GM19193 (cell line): ENCODE measurements around the gene ZNF19.

Experiments
- POLR2A ChIP-seq: IDR thresholded peaks from 4 replicates; pipeline ENCODE4 v1.6.1; 2011; ENCODE audit not compliant: insufficient read depth, insufficient read length; ENCODE audit errors: extremely low read depth

The ZNF19 gene

GRCh38 chr16:71431991-71432390, 57.1 kb downstream of the ZNF19 start:
- TF ChIP-seq POLR2A, result no peak

DNA sequence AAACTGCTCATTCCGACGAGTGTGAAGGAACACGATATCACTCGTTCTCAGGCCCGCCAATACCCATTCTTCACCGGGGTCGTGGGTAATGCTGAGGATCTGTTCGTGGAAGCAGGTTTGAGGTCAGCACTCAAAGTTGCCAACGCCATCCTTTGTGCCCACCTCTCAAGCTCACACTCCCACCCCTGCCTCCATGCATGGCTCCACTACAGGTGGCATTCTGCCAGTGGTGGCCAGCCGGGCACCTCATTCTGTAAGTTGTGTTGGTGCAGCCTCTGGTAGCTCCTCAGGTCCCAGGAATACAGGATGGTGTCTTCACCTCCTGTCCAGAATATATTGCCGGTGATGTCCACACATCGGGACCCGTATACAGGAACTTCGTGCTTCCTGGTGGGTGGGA, 57.9 kb downstream of the ZNF19 start:
- TF ChIP-seq POLR2A, result no peak

- TF ChIP-seq POLR2A, result no peak
These were observed 58.4 kb downstream of the ZNF19 start for GRCh38 chr16:71430744-71431143.

DNA sequence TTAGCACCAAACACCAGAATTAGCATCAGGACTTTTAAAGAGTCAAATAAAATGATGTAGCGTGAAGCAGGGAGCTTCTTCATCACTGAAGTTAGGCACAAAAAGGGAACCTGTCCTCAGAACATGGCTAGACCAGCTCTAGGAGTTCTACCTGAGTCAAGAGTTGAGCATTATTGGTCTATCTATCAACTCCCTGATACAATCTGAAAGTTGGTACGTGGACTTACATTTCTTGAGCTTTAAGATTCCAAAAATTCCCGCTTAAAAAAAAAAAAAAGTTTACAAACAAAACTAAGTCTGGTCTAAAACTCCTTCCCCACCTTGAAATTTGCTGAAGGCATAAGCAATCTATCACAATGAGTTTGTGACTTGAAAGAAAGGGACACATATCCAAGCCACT, 59.5 kb downstream of the ZNF19 start:
- TF ChIP-seq POLR2A, result no peak

DNA sequence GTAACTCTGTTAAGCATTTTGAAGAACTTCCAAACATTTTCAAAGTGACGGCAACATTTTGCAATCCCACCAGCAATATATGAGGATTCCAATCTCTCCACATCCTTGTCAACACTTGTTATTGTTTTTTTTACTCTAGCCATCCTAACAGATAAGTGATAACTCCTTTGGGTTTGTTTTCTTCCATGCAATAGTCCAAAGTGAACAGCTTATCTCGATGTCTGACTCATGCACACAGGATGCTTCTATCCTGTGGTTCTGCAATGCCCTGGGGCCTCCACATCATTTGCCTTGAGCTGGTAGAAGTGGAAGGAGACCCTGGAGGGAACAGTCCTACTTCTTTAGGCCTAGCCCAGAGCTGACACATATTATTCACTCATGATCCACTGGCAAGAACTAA, 60.2 kb downstream of the ZNF19 start:
- TF ChIP-seq POLR2A, result no peak

DNA sequence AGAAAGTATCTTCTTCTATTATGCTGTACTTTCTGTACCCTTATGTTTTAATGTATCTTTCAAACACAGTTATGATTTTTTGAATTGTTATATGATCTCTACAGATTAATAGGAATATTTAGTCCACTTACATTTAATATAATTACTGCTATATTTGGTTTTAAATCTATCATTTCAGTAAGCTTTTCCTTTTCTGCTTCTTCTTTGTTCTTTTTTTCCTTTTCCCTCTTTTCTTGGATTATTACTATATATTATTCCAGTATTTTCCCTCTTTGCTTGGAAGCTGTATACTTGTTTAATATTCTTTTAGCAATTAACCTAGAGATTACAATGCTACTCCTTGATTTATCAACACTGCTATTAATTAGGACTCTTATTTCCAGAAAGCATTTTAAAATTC, 60.7 kb downstream of the ZNF19 start:
- no peak for TF ChIP-seq POLR2A

DNA sequence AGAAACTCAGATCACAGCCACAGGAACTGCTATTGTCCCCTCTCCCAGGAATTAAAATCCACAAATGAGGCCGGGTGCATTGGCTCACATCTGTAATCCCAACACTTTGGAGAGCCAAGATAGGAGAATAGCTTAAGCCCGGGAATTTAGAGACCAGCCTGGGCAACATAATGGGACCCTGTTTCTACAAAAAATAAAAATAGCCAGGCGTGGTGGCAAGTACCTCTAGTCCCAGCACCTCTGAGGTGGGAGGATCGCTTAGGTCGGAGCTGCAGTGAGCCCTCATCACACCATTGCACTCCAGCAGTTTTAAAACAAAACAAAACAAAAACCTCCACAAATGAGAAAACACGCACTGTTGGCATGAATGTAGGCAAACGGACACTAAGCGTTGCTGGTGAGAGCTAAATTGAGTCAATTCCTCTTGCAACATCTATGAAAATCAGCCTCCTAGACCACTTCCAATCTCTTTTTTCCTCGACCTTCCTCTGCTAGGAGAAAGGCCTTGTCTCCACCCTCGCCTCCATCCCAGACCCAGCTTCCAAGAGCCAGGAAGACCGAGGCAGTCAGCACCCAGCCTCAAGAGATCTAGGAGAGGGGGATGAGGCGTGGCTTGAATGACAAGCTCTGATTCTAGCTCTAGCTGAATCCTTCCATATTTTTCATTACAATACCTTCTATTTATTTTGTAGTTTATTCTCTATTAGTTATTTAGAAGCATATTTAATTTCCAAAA, 62.1 kb downstream of the ZNF19 start:
- no peak for TF ChIP-seq POLR2A

DNA sequence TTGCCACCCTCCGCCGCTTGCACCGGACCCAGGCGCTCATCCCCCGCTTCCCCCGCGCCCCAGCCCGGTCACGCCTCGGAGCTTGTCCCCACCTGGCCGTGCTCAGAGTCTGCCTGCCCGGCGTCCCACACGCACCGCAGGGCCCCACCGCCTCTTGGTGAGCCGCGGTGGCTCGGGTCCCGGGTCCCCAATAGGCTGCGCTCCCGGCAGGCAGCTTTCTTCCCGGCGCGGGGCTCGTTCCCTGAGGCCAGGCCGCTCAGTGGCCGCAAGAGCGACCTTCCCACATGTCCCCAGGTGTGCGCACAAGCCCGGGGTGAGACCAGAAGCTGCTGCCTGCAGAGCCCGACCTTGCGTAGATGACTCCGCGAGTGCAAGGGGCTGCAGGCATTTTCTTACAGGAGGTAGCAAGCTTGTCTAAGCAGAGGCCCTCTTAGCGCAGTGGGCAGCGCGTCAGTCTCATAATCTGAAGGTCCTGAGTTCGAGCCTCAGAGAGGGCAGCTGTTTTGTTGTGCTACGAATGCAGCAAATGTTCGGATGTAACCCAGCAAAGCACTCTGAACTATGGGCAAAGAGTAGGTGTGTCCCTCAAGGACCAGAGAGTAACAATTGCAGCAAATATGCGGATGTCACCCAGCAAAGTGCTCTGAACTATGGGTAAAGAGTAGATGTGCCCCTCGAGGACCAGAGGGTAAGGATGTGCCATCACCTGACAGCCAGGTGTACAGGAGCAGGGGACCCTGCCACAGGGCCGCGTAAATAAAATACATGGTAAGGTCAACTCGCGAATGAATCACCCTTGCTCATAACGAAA, 62.9 kb downstream of the ZNF19 start:
- TF ChIP-seq POLR2A, result no peak

DNA sequence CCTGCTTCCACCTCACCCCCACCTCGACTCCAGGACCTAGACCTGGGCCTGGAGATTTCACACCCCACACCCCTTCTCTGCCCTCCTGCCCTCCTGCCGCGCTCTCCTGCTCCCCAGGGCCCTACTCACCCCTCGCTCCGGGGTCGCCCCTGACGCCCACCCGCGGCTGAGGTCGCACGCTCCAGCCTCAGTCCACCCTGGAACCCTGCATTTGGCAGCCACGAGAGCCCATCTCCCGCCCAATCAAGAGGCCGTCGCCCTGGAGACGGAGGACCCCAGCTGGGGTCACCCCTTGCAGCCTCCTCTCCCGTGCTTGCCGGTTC, 63.4 kb downstream of the ZNF19 start:
- no peak for TF ChIP-seq POLR2A

- TF ChIP-seq POLR2A, result no peak
These were observed 64.5 kb downstream of the ZNF19 start for GRCh38 chr16:71424626-71425025.

GRCh38 chr16:71423865-71424264, 65.3 kb downstream of the ZNF19 start:
- TF ChIP-seq POLR2A, result no peak
